ENCODE data around the gene ERICH4. TPM values are rescaled to one million over a fixed set of nuclear protein-coding genes. Genes with fewer than 3 reads are reported as not detected.
A peak's percentile ranks its signal among the peaks of the same experiment; 100 is the strongest.

The ERICH4 gene
- total and polyA plus RNA-seq, 2 of the 8 experiments (the other 6 are each of a cell fraction or from before 2014, with no cell fraction given) = not detected

DNA sequence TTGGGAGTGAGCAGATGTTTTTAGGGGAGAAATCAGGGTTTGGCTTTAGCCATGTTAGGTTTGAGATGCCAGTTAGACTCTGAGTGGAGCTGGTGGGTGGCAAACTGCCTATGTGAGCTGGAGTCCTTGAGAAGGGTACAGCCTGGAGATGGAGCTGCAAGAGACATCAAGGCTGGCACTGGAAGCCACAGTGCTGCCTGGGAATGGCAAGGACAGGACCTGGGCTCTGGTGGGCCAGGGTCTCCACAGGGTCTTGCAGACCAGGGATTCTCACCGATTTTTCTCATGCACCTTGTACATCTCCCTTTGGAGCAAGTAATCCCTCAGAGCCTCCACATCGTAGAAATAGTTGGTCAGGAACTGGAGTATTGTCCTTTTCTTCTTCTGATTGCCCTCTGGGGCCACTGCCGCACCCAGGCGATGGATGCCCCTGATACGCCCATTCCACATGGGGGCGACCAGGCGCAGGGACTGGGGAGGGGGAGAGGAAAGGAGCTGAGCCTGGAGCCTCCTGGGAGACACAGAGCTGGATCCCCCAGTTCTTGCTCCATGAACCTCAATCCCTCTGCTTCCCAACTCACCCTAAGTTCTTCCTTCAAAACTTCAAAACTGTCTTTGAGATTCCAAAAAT, 4.9 kb upstream of the ERICH4 start:
- H2AK5ac ChIP-seq (ENCODE audit: low read depth, low read length) = no peak overlapping the region
- no peak overlapping the region for H3K23ac ChIP-seq (ENCODE audit: insufficient read length)
- no peak overlapping the region for H2BK12ac ChIP-seq (ENCODE audit: low read depth, low read length)
- H3K4me3 ChIP-seq (ENCODE audit: extremely low read depth in 1 of 4, insufficient read depth in 2 of 4, low read depth in 3 of 4, low read length in 4 of 4) = no peak overlapping the region
- H2BK20ac ChIP-seq (ENCODE audit: low read length) = no peak overlapping the region
- no peak for FAIRE-seq
- no peak overlapping the region for H2BK15ac ChIP-seq (ENCODE audit: low read length)
- peaks cover under 1 to 11% (median 5%) of the 10 kb centered on the region in 4 experiments; a peak in 5 of 8 replicates for H3K36me3 ChIP-seq (ENCODE audit: control insufficient read depth in 2 of 4, insufficient read depth in 4 of 4, low read length in 3 of 4)
- no peak for DNase-seq (ENCODE audit: low read depth in 1 of 2, low spot score in 2 of 2)
- no peak overlapping the region for H4K8ac ChIP-seq (ENCODE audit: extremely low read depth, insufficient read depth, low read length)
- H2AFZ ChIP-seq (ENCODE audit: low read length) = no peak overlapping the region
- peaks cover 0 to 8% of the 10 kb centered on the region in 2 experiments; a peak in 1 of 4 replicates for H3K79me2 ChIP-seq (ENCODE audit: control insufficient read depth in 1 of 2, insufficient read depth in 2 of 2, low read length in 2 of 2)
- H3K4me2 ChIP-seq (ENCODE audit: insufficient read depth in 1 of 2, low read depth in 2 of 2, low read length in 2 of 2) = no peak overlapping the region; a peak in 1 of 4 replicates
- peaks cover 2% of the 10 kb centered on the region; the same call in 1 of the 2 replicates for H3K23me2 ChIP-seq (ENCODE audit: low read depth, low read length)
- 0 out of 2 replicates have a peak, but pooled peaks cover 4% of the 10 kb centered on the region for H3K79me1 ChIP-seq (ENCODE audit: low read depth, low read length)
- no peak overlapping the region for H3K56ac ChIP-seq (replicated peaks; ENCODE audit: insufficient read length, low read depth, low read length)
- no peak overlapping the region for H3K4ac ChIP-seq (replicated peaks; ENCODE audit: insufficient read length, low read depth, low read length)
- H2BK5ac ChIP-seq (ENCODE audit: low read depth, low read length) = no peak overlapping the region
- no peak overlapping the region for H3K27ac ChIP-seq (ENCODE audit: low read depth, low read length)
- no peak overlapping the region for H3K18ac ChIP-seq (ENCODE audit: extremely low read depth, low read length)
- H3K27me3 ChIP-seq (replicated peaks in 1 of 4; ENCODE audit: control insufficient read depth in 3 of 4, extremely low read depth in 1 of 4, insufficient read depth in 3 of 4, low read length in 3 of 4) = no peaks in the 10 kb centered on the region
- H3K9ac ChIP-seq (replicated peaks in 1 of 4; ENCODE audit: extremely low read depth in 1 of 4, low read depth in 3 of 4, low read length in 3 of 4) = no peak overlapping the region
- H4K20me1 ChIP-seq (replicated peaks in 1 of 2; ENCODE audit: control insufficient read depth in 1 of 2, insufficient read depth in 2 of 2, low read length in 2 of 2) = peaks cover 0 to 2% of the 10 kb centered on the region in 2 experiments
- no peak overlapping the region for H4K91ac ChIP-seq (replicated peaks; ENCODE audit: insufficient read length, low read length)
- ChIA-PET POLR2A (ENCODE audit: partially characterized antibody) (interaction anchor here (1.2 to 6.4 kb wide), 7 partner anchors 10 to 74 kb away, joined by 3 to 87 read pairs (median 9); partner anchors contain the start of genes B3GNT8 and B9D2), CTCF (ENCODE audit: partially characterized antibody) (interaction anchor here (1.3 to 20.4 kb wide), 4 partner anchors 9 to 127 kb away, joined by 3 to 364 read pairs (median 14); no protein-coding TSS in a partner anchor)
- H2BK120ac ChIP-seq (replicated peaks; ENCODE audit: low read depth, low read length) = no peak overlapping the region
- no peaks in the 10 kb centered on the region for H3K9me3 ChIP-seq (ENCODE audit: insufficient read depth in 2 of 2, low read depth in 1 of 2, low read length in 1 of 2)
- no peak overlapping the region for H4K5ac ChIP-seq (ENCODE audit: insufficient read length, low read depth, low read length)
- H3K4me1 ChIP-seq (replicated peaks in 1 of 4; ENCODE audit: control insufficient read depth in 3 of 4, insufficient read depth in 4 of 4, low read length in 3 of 4) = no peaks in the 10 kb centered on the region
- WGBS, 2 experiments (ENCODE audit: extremely low coverage in 1 of 2, insufficient coverage in 1 of 2, insufficient read length in 1 of 2, insufficient replicate concordance in 2 of 2, low coverage in 1 of 2, low lambda C conversion rate in 2 of 2, missing lambda C conversion rate in 1 of 2) = 87% methylated on average over 7 of the region's 7 CpGs; no CpG with 5 or more reads in 1 of the 2 experiments
- H3K14ac ChIP-seq (ENCODE audit: insufficient read length) = no peak overlapping the region
- TF ChIP-seq POLR2A (IDR thresholded peaks at IDR 0.05; ENCODE audit: control extremely low read depth in 1 of 2, low read depth in 2 of 2, low read length in 2 of 2) = peak in 1 of 2 experiments; percentile 38; a peak in 1 of 3 replicates
- TF ChIP-seq CTCF (IDR thresholded peaks at IDR 0.05; ENCODE audit: control extremely low read depth in 1 of 3, insufficient read depth in 1 of 3, low read depth in 1 of 3, low read length in 3 of 3) = peak in 1 of 3 experiments; percentile 6; a peak in 1 of 4 replicates
- TF ChIP-seq EP300 (IDR thresholded peaks at IDR 0.05; ENCODE audit: borderline replicate concordance in 1 of 2, low read depth in 2 of 2, low read length in 2 of 2) = no peak
